ENCODE measurements around the gene UGT1A6.
"Not testable (repeated sequence)": the region's sequence is repeated elsewhere in the genome, so short reads cannot be mapped to it uniquely, and the experiment has no call there.

Gene UGT1A6

GRCh38 chr2:233692648-233693047 is at the start of gene UGT1A6:
Gene UGT1A6, plus strand, starts transcription at chr2:233692890. Its CDS starts 115 bp downstream, at chr2:233693005.
- no peak for DNase-seq (ENCODE audit: low read depth in 2 of 2)

- DNase-seq (ENCODE audit: low read depth in 2 of 2), result no peak
Observed at GRCh38 chr2:233643128-233643527, 49.6 kb upstream of the UGT1A6 start.

- not testable (repeated sequence) for DNase-seq (ENCODE audit: low read depth in 2 of 2)
Observed at GRCh38 chr2:233646033-233646432, 46.7 kb upstream of the UGT1A6 start.

GRCh38 chr2:233650981-233651380 is 41.7 kb upstream of the UGT1A6 start:
- no peak for DNase-seq (ENCODE audit: low read depth in 2 of 2)

GRCh38 chr2:233651430-233651829 is 41.3 kb upstream of the UGT1A6 start:
- no peak for DNase-seq (ENCODE audit: low read depth in 2 of 2)

- no peak for DNase-seq (ENCODE audit: low read depth in 2 of 2)
Observed at GRCh38 chr2:233654501-233654900, 38.2 kb upstream of the UGT1A6 start.

GRCh38 chr2:233655043-233655442 is 37.6 kb upstream of the UGT1A6 start:
- DNase-seq (ENCODE audit: low read depth in 2 of 2), result no peak

GRCh38 chr2:233655943-233656342 is 36.7 kb upstream of the UGT1A6 start:
- not testable (repeated sequence) for DNase-seq (ENCODE audit: low read depth in 2 of 2)

GRCh38 chr2:233656443-233656842 is 36.2 kb upstream of the UGT1A6 start:
- no peak for DNase-seq (ENCODE audit: low read depth in 2 of 2)

- no peak for DNase-seq (ENCODE audit: low read depth in 2 of 2)
Observed at GRCh38 chr2:233658610-233659009, 34.1 kb upstream of the UGT1A6 start.

GRCh38 chr2:233663911-233664310 is 28.8 kb upstream of the UGT1A6 start:
- DNase-seq (ENCODE audit: low read depth in 2 of 2), result no peak

- no peak for DNase-seq (ENCODE audit: low read depth in 2 of 2)
Observed at GRCh38 chr2:233668605-233669260, 24.0 kb upstream of the UGT1A6 start.

GRCh38 chr2:233671290-233672161 is 21.2 kb upstream of the UGT1A6 start, which contains the start of gene UGT1A9:
Gene UGT1A9, plus strand, starts transcription at chr2:233671898. Its CDS starts 37 bp downstream, at chr2:233671935.
- no peak for DNase-seq (ENCODE audit: low read depth in 2 of 2)

GRCh38 chr2:233672886-233673285 is 19.8 kb upstream of the UGT1A6 start:
- DNase-seq (ENCODE audit: low read depth in 2 of 2), result no peak

- DNase-seq (ENCODE audit: low read depth in 2 of 2), result no peak
Observed at GRCh38 chr2:233673896-233674295, 18.8 kb upstream of the UGT1A6 start.

GRCh38 chr2:233674314-233674713 is 18.4 kb upstream of the UGT1A6 start:
- no peak for DNase-seq (ENCODE audit: low read depth in 2 of 2)

- no peak for DNase-seq (ENCODE audit: low read depth in 2 of 2)
Observed at GRCh38 chr2:233674995-233675394, 17.7 kb upstream of the UGT1A6 start.

- DNase-seq (ENCODE audit: low read depth in 2 of 2), result no peak
Observed at GRCh38 chr2:233676046-233676445, 16.6 kb upstream of the UGT1A6 start.

GRCh38 chr2:233679196-233679595 is 13.5 kb upstream of the UGT1A6 start:
- no peak for DNase-seq (ENCODE audit: low read depth in 2 of 2)

- no peak for DNase-seq (ENCODE audit: low read depth in 2 of 2)
Observed at GRCh38 chr2:233680361-233681045, 12.2 kb upstream of the UGT1A6 start.

GRCh38 chr2:233681521-233682099 is 11.1 kb upstream of the UGT1A6 start, which contains the start of gene UGT1A7:
Gene UGT1A7, plus strand, starts transcription at chr2:233681901. Its CDS starts 37 bp downstream, at chr2:233681938.
- DNase-seq (ENCODE audit: low read depth in 2 of 2), result no peak

- no peak for DNase-seq (ENCODE audit: low read depth in 2 of 2)
Observed at GRCh38 chr2:233684640-233685039, 8.1 kb upstream of the UGT1A6 start.
